Chondrocyte (in vitro differentiated cells): ENCODE data around the gene TUBA8. TPM values are rescaled to one million over a fixed set of nuclear protein-coding genes. Genes with fewer than 3 reads are reported as not detected.
A peak's percentile ranks its signal among the peaks of the same experiment; 100 is the strongest.

Experiments
- DNase-seq: peaks from one replicate; pipeline ENCODE4 v3.0.0; 2021; ENCODE audit warnings: mixed read lengths, low spot score
- H3K27ac Mint-ChIP-seq: one replicate; pipeline ENCODE4 v1.8.0; 2021; ENCODE audit warnings: mild to moderate bottlenecking, moderate library complexity, mixed read lengths; ENCODE audit not compliant: unreplicated experiment
- H3K27me3 Mint-ChIP-seq: 2 replicates; pipeline ENCODE4 v1.8.0; 2021; ENCODE audit warnings: low read depth, mixed read lengths
- H3K36me3 Mint-ChIP-seq: 2 replicates; pipeline ENCODE4 v1.8.0; 2021; ENCODE audit warnings: low read depth, mixed read lengths
- H3K4me1 Mint-ChIP-seq: 2 replicates; pipeline ENCODE4 v1.8.0; 2021; ENCODE audit warnings: low read depth, mild to moderate bottlenecking, mixed read lengths
- H3K4me3 Mint-ChIP-seq: one replicate; pipeline ENCODE4 v1.8.0; 2021; ENCODE audit warnings: mild to moderate bottlenecking, moderate library complexity, mixed read lengths; ENCODE audit not compliant: unreplicated experiment
- H3K9me3 Mint-ChIP-seq: 2 replicates; pipeline ENCODE4 v1.8.0; 2021; ENCODE audit warnings: low read depth, mixed read lengths
- total RNA-seq: library from RNA; stranded (reverse); gene quantifications from 3 replicates; pipeline ENCODE4 v1.2.1, GENCODE V29; 2021
- TF ChIP-seq, protein P1 (sequence below): fragments of 200-600 bp; sonication (generic); IDR thresholded peaks from 2 replicates; pipeline ENCODE4 v1.5.0; 2021; ENCODE audit warnings: antibody characterized with exemption, mild to moderate bottlenecking, moderate library complexity

TUBA8 gene
- total RNA-seq, 1 donor from 2014 or later, result 1.2 TPM

GRCh38 chr22:18078329-18079041 lies 32.1 kb upstream of the TUBA8 start:
- no peak for DNase-seq
- peaks cover 26% of the 10 kb centered on the region for H3K36me3 Mint-ChIP-seq
- TF ChIP-seq, protein P1, sequence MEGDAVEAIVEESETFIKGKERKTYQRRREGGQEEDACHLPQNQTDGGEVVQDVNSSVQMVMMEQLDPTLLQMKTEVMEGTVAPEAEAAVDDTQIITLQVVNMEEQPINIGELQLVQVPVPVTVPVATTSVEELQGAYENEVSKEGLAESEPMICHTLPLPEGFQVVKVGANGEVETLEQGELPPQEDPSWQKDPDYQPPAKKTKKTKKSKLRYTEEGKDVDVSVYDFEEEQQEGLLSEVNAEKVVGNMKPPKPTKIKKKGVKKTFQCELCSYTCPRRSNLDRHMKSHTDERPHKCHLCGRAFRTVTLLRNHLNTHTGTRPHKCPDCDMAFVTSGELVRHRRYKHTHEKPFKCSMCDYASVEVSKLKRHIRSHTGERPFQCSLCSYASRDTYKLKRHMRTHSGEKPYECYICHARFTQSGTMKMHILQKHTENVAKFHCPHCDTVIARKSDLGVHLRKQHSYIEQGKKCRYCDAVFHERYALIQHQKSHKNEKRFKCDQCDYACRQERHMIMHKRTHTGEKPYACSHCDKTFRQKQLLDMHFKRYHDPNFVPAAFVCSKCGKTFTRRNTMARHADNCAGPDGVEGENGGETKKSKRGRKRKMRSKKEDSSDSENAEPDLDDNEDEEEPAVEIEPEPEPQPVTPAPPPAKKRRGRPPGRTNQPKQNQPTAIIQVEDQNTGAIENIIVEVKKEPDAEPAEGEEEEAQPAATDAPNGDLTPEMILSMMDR, result peak; percentile 37
- H3K27ac Mint-ChIP-seq, result peak overlapping the region; percentile 97
- peak overlapping the region; percentile 94 for H3K4me3 Mint-ChIP-seq
- H3K9me3 Mint-ChIP-seq, result peaks cover 3% of the 10 kb centered on the region
- H3K27me3 Mint-ChIP-seq, result no peaks in the 10 kb centered on the region
- peaks cover 41% of the 10 kb centered on the region for H3K4me1 Mint-ChIP-seq

DNA sequence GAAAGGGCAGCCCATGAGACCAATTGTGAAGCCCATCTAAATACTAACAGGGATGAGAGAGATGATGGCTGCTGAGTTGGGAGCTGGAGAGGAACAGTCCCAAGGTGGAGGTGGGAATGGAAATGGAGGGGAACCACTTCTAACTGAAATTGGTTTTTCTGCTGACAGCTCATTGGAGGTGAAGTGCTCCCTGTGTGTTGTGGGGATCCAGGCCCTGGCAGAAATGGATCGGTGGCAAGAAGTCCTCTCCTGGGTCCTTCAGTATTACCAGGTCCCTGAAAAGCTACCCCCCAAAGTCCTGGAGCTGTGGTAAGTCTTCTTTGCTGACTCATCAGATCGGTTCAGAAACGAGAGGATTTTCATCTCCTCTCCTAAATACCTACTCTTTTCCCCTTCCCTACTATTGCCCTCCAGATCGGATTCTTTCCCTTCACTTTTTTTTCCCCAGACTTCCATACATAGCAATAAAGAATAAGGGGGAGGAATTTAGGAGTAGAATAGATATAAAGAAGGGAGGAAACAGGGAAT lies 30.8 kb upstream of the TUBA8 start:
- H3K36me3 Mint-ChIP-seq, result peaks cover 26% of the 10 kb centered on the region
- peaks cover 41% of the 10 kb centered on the region for H3K4me1 Mint-ChIP-seq
- H3K9me3 Mint-ChIP-seq, result peaks cover 3% of the 10 kb centered on the region
- no peak overlapping the region for H3K27ac Mint-ChIP-seq
- no peak overlapping the region for H3K4me3 Mint-ChIP-seq
- TF ChIP-seq, protein P1, result no peak
- H3K27me3 Mint-ChIP-seq, result no peaks in the 10 kb centered on the region
- no peak for DNase-seq

GRCh38 chr22:18081416-18081815 lies 29.2 kb upstream of the TUBA8 start:
- Mint-ChIP-seq H3K36me3 (peaks cover 28% of the 10 kb centered on the region), H3K27ac (no peak overlapping the region), H3K4me3 (no peak overlapping the region), H3K9me3 (peaks cover 3% of the 10 kb centered on the region), H3K27me3 (no peaks in the 10 kb centered on the region), H3K4me1 (peaks cover 33% of the 10 kb centered on the region)
- DNase-seq, result no peak
- TF ChIP-seq, protein P1, result no peak

- Mint-ChIP-seq H3K4me1 (peaks cover 24% of the 10 kb centered on the region), H3K27me3 (no peaks in the 10 kb centered on the region), H3K27ac (no peak overlapping the region), H3K4me3 (no peak overlapping the region), H3K9me3 (peaks cover 3% of the 10 kb centered on the region), H3K36me3 (peaks cover 31% of the 10 kb centered on the region)
- no peak for DNase-seq
- TF ChIP-seq, protein P1, result no peak
Measured at GRCh38 chr22:18082467-18082866, 28.1 kb upstream of the TUBA8 start.

- Mint-ChIP-seq H3K4me1 (peaks cover 21% of the 10 kb centered on the region), H3K36me3 (peaks cover 35% of the 10 kb centered on the region)
Measured at GRCh38 chr22:18083406-18083805, 27.2 kb upstream of the TUBA8 start.

More at GRCh38 chr22:18083406-18083805, 27.2 kb upstream of the TUBA8 start:
- TF ChIP-seq, protein P1, result no peak
- peaks cover 3% of the 10 kb centered on the region for H3K9me3 Mint-ChIP-seq
- H3K4me3 Mint-ChIP-seq, result no peak overlapping the region
- H3K27ac Mint-ChIP-seq, result no peak overlapping the region
- H3K27me3 Mint-ChIP-seq, result no peaks in the 10 kb centered on the region
- no peak for DNase-seq
